HUES48 (cell line): ENCODE data around the gene NRP1.

Experiments used
- H3K27ac ChIP-seq: one replicate; pipeline ENCODE4 v1.7.0; 2013; ENCODE audit warnings: low read depth, low read length, inconsistent platforms
- H3K27me3 ChIP-seq: 2 replicates; pipeline ENCODE4 v1.6.1; 2013; ENCODE audit warnings: mild to moderate bottlenecking, low read length; ENCODE audit not compliant: control insufficient read depth, insufficient read depth
- H3K36me3 ChIP-seq: 2 replicates; pipeline ENCODE4 v1.6.1; 2013; ENCODE audit warnings: low read length; ENCODE audit not compliant: control insufficient read depth, insufficient read depth
- H3K4me1 ChIP-seq: 2 replicates; pipeline ENCODE4 v1.6.1; 2013; ENCODE audit warnings: mild to moderate bottlenecking, low read length; ENCODE audit not compliant: control insufficient read depth, insufficient read depth
- H3K4me3 ChIP-seq: 2 replicates; pipeline ENCODE4 v1.5.1; 2013; ENCODE audit warnings: mild to moderate bottlenecking, low read depth, low read length
- H3K9ac ChIP-seq: 2 replicates; pipeline ENCODE4 v1.6.1; 2013; ENCODE audit warnings: mild to moderate bottlenecking, low read depth, low read length, moderate library complexity
- H3K9me3 ChIP-seq: 2 replicates; pipeline ENCODE4 v1.6.1; 2013; ENCODE audit warnings: low read length; ENCODE audit not compliant: control insufficient read depth, insufficient read depth

Gene NRP1

GRCh38 chr10:33136781-33137180, 197.7 kb downstream of the NRP1 start:
- Histone ChIP-seq H3K9ac (no peak overlapping the region), H3K36me3 (no peaks in the 10 kb centered on the region), H3K4me3 (no peak overlapping the region), H3K4me1 (no peaks in the 10 kb centered on the region), H3K27me3 (no peaks in the 10 kb centered on the region), H3K27ac (no peak overlapping the region), H3K9me3 (no peaks in the 10 kb centered on the region)

GRCh38 chr10:33136271-33136670, 198.2 kb downstream of the NRP1 start:
- Histone ChIP-seq H3K4me1 (no peaks in the 10 kb centered on the region), H3K27ac (no peak overlapping the region), H3K9me3 (no peaks in the 10 kb centered on the region), H3K27me3 (no peaks in the 10 kb centered on the region), H3K9ac (no peak overlapping the region), H3K4me3 (no peak overlapping the region), H3K36me3 (no peaks in the 10 kb centered on the region)

GRCh38 chr10:33134011-33134751, 200.3 kb downstream of the NRP1 start:
- Histone ChIP-seq H3K9me3 (no peaks in the 10 kb centered on the region), H3K27ac (no peak overlapping the region), H3K9ac (no peak overlapping the region), H3K4me3 (no peak overlapping the region), H3K27me3 (no peaks in the 10 kb centered on the region), H3K4me1 (no peaks in the 10 kb centered on the region), H3K36me3 (no peaks in the 10 kb centered on the region)

GRCh38 chr10:33133557-33133956, 200.9 kb downstream of the NRP1 start:
- Histone ChIP-seq H3K27ac (no peak overlapping the region), H3K9ac (no peak overlapping the region), H3K9me3 (no peaks in the 10 kb centered on the region), H3K4me3 (no peak overlapping the region), H3K36me3 (no peaks in the 10 kb centered on the region), H3K27me3 (no peaks in the 10 kb centered on the region), H3K4me1 (no peaks in the 10 kb centered on the region)

GRCh38 chr10:33132626-33133025, 201.8 kb downstream of the NRP1 start:
- H3K4me1 ChIP-seq = no peaks in the 10 kb centered on the region

GRCh38 chr10:33129996-33130386, 204.5 kb downstream of the NRP1 start:
- Histone ChIP-seq H3K27ac (no peak overlapping the region), H3K4me1 (no peaks in the 10 kb centered on the region), H3K36me3 (no peaks in the 10 kb centered on the region), H3K9ac (no peak overlapping the region), H3K27me3 (no peaks in the 10 kb centered on the region), H3K4me3 (no peak overlapping the region), H3K9me3 (no peaks in the 10 kb centered on the region)

More at GRCh38 chr10:33132626-33133025, 201.8 kb downstream of the NRP1 start:
- Histone ChIP-seq H3K27ac (no peak overlapping the region), H3K9me3 (no peaks in the 10 kb centered on the region), H3K36me3 (no peaks in the 10 kb centered on the region), H3K9ac (no peak overlapping the region), H3K4me3 (no peak overlapping the region), H3K27me3 (no peaks in the 10 kb centered on the region)

GRCh38 chr10:33129141-33129995, 205.1 kb downstream of the NRP1 start:
- H3K27ac ChIP-seq = no peak overlapping the region
- no peaks in the 10 kb centered on the region for H3K27me3 ChIP-seq
- H3K4me3 ChIP-seq = no peak overlapping the region
- no peaks in the 10 kb centered on the region for H3K9me3 ChIP-seq
- H3K36me3 ChIP-seq = no peaks in the 10 kb centered on the region
- no peaks in the 10 kb centered on the region for H3K4me1 ChIP-seq
- H3K9ac ChIP-seq = no peak overlapping the region

GRCh38 chr10:33127622-33128021, 206.8 kb downstream of the NRP1 start:
- Histone ChIP-seq H3K27ac (no peak overlapping the region), H3K4me3 (no peak overlapping the region), H3K36me3 (no peaks in the 10 kb centered on the region), H3K9me3 (no peaks in the 10 kb centered on the region), H3K4me1 (no peaks in the 10 kb centered on the region), H3K27me3 (no peaks in the 10 kb centered on the region), H3K9ac (no peak overlapping the region)
